Neural progenitor cell (in vitro differentiated cells): ENCODE data around the gene REELD1.

ENCODE experiments used
- EZH2 ChIP-seq: fragments of 200-600 bp; sonication (generic); IDR thresholded peaks from 2 replicates; pipeline ENCODE4 v1.6.1; 2017; ENCODE audit warnings: antibody characterized with exemption, mild to moderate bottlenecking, moderate library complexity
- EZH2phosphoT487 ChIP-seq: fragments of 200-600 bp; sonication (generic); IDR thresholded peaks from 2 replicates; pipeline ENCODE4 v1.6.1; 2017; ENCODE audit warnings: antibody characterized with exemption
- TF ChIP-seq, protein P1 (sequence below): fragments of 200-600 bp; sonication (generic); IDR thresholded peaks from 2 replicates; pipeline ENCODE4 v1.5.1; 2017; ENCODE audit warnings: antibody characterized with exemption, mild to moderate bottlenecking

DNA sequence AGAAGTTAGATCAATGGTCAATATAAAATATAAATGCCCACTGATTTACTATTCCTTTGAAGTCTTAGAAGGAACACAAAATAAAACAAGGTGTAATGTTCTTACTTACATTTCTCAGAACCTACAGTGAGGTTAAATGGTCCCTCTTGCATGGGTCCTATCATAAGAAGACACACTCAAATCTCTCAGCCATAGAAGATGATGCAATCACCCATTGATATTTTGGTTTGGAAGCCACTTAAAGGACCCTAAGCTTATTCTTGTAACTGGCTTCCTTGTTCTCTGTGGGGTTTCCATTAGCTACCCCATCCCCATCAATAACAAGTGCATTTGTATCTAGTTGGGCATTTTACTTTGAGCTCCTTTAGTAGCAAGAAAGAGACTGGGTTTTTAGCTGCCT lies 15.1 kb downstream of the REELD1 start:
- TF ChIP-seq, protein P1, sequence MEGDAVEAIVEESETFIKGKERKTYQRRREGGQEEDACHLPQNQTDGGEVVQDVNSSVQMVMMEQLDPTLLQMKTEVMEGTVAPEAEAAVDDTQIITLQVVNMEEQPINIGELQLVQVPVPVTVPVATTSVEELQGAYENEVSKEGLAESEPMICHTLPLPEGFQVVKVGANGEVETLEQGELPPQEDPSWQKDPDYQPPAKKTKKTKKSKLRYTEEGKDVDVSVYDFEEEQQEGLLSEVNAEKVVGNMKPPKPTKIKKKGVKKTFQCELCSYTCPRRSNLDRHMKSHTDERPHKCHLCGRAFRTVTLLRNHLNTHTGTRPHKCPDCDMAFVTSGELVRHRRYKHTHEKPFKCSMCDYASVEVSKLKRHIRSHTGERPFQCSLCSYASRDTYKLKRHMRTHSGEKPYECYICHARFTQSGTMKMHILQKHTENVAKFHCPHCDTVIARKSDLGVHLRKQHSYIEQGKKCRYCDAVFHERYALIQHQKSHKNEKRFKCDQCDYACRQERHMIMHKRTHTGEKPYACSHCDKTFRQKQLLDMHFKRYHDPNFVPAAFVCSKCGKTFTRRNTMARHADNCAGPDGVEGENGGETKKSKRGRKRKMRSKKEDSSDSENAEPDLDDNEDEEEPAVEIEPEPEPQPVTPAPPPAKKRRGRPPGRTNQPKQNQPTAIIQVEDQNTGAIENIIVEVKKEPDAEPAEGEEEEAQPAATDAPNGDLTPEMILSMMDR = no peak
- TF ChIP-seq EZH2 (no peak), EZH2phosphoT487 (no peak)
